Common myeloid progenitor, CD34-positive (primary cell): ENCODE results near the gene PDE4D.

Experiments used
- CTCF ChIA-PET: fragments of 350-600 bp; sonication (Branson Sonifier 250); formaldehyde crosslinking; loops from one replicate; lab custom pipeline; 2021; ENCODE audit warnings: antibody characterized with exemption; lab: Charles Lee
- POLR2A ChIA-PET: fragments of 350-600 bp; sonication (Branson Sonifier 250); formaldehyde crosslinking; loops from one replicate; lab custom pipeline; 2021; ENCODE audit warnings: antibody characterized with exemption; lab: Charles Lee
- DNase-seq, 3 donors: peaks; one replicate each; pipeline versions ENCODE4 v3.0.0 to v3.0.0-alpha.2; 2013
- H3K27ac ChIP-seq, 2 experiments: 1 replicate in 1 of 2; 2 replicates in 1 of 2; pipeline ENCODE4 v1.7.0; 2013; ENCODE audit warnings: inconsistent platforms in 2 of 2, low read length in 2 of 2, mild to moderate bottlenecking in 2 of 2, low read depth in 1 of 2, moderate library complexity in 1 of 2; ENCODE audit not compliant: severe bottlenecking in 2 of 2, insufficient read depth in 1 of 2, poor library complexity in 1 of 2
- H3K27me3 ChIP-seq, 5 experiments: replicated peaks in 2 of 5; 1 replicate in 3 of 5; 2 replicates in 2 of 5; pipeline versions ENCODE4 v1.6.1 to v1.7.0; 2013; ENCODE audit warnings: low read length in 4 of 5, mild to moderate bottlenecking in 2 of 5, moderate library complexity in 2 of 5, inconsistent platforms in 1 of 5; ENCODE audit not compliant: insufficient read depth in 5 of 5, control insufficient read depth in 4 of 5
- H3K36me3 ChIP-seq, 4 experiments: 1 replicate in 2 of 4; 2 replicates in 2 of 4; pipeline versions ENCODE4 v1.6.1 to v1.7.0; 2013; ENCODE audit warnings: low read length in 3 of 4, control low read depth in 1 of 4, mild to moderate bottlenecking in 1 of 4; ENCODE audit not compliant: control insufficient read depth in 4 of 4, insufficient read depth in 4 of 4
- H3K4me1 ChIP-seq, 4 experiments: 1 replicate in 3 of 4; 2 replicates in 1 of 4; pipeline versions ENCODE4 v1.6.1 to v1.7.1; 2013; ENCODE audit warnings: low read length in 3 of 4, mild to moderate bottlenecking in 3 of 4, control low read depth in 1 of 4, inconsistent platforms in 1 of 4, moderate library complexity in 1 of 4; ENCODE audit not compliant: control insufficient read depth in 4 of 4, insufficient read depth in 4 of 4; ENCODE audit errors: control extremely low read depth in 1 of 4
- H3K4me3 ChIP-seq, 7 experiments: 1 replicate in 4 of 7; 2 replicates in 3 of 7; pipeline versions ENCODE4 v1.5.1 to v1.7.0; 2013; ENCODE audit warnings: mild to moderate bottlenecking in 7 of 7, low read length in 6 of 7, moderate library complexity in 6 of 7, inconsistent platforms in 2 of 7, low read depth in 2 of 7, control low read depth in 1 of 7; ENCODE audit not compliant: insufficient read depth in 4 of 7, control insufficient read depth in 1 of 7; ENCODE audit errors: extremely low read depth in 1 of 7
- H3K9me3 ChIP-seq, 5 experiments: 1 replicate in 4 of 5; 2 replicates in 1 of 5; pipeline versions ENCODE4 v1.6.1 to v1.7.1; 2013; ENCODE audit warnings: low read length in 4 of 5, mild to moderate bottlenecking in 2 of 5, inconsistent platforms in 1 of 5, low read depth in 1 of 5, moderate library complexity in 1 of 5; ENCODE audit not compliant: control insufficient read depth in 4 of 5, insufficient read depth in 2 of 5; ENCODE audit errors: control extremely low read depth in 1 of 5
- WGBS: methylation state at CpG from one replicate; pipeline ENCODE4 v1.1.5; 2013; ENCODE audit not compliant: insufficient coverage; 5-methylcytosine and 5-hydroxymethylcytosine counted together

PDE4D gene

DNA sequence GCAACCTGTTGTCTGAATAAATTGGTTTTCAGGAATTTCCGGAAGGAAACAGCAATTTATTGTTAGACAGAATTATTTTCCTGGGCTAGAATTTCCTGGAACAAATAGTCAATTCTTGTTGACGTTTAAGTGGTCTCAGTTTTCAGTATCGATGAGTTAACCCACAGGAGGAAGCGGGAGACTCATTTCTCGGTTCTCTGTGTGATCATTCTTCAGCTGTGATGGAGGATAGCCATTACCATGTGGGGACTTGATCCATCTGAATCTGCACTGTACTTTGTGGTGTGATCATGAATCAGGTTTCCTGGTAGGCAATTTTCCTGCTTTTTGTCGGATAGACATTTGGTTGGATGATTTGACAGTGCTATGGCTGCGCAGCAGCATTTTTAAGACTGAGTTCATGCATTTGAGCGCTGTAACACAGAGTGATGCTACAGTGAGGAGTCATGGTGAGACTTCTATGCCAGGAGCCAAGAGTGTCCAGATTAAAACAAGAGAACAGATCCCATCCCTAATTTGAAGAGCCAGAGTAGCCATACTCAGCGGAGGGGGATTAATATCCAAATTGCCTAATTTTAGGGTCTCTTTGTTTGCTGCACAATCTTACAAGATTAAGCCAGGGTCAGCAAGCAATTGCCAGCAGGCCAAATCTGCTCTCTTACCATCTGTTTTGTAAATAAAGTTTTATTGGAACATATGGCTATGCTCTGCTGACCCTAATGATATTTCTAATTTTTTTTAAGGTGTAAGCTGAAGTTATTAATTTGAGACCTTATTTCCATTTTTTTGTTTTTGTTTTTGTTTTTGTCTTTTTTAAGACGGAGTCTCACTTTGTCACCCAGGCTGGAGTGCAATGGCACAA, 954.7 kb downstream of the PDE4D start:
- H3K4me3 ChIP-seq, result no peak overlapping the region
- H3K27ac ChIP-seq, result no peak overlapping the region
- ChIA-PET CTCF (no interaction called here), POLR2A (no interaction called here)
- H3K36me3 ChIP-seq, result no peaks in the 10 kb centered on the region
- no peaks in the 10 kb centered on the region for H3K27me3 ChIP-seq
- DNase-seq, result no peak
- peaks cover 0 to 8% (median 2%) of the 10 kb centered on the region in 5 experiments for H3K9me3 ChIP-seq
- 98% methylated on average over 9 of the region's 10 CpGs for WGBS
- no peaks in the 10 kb centered on the region for H3K4me1 ChIP-seq

DNA sequence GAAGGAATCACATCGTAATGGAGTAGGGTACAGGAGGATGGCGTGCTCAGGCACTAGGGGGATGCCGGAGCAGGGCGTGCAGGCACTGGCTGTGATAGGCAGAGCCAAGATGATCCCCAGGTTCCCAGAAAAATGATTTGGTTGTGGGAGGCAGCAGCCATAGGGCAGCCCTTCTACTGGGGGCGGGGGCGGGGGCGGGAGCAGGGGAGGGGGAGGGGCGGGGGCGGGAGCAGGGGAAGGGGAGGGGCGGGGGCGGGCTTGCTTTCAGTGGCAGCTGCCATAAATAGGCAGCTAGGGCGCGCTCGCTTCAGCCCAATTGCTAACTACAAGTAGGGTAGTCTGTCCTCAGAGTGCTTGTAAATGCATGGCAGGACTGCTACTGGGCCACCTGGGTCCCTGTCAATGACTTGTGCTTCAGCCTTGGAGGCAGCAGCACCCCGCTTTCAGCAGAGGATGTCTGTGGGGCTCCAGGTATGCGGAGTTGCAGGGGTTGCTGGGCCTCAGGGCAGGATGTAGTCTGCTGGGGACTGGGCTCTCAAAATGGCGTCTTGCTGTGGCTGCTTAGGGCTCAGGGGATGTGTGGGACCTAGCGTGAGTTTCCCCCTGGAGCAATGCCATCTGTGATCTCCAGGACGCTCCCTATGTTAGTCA, 956.4 kb downstream of the PDE4D start:
- no peaks in the 10 kb centered on the region for H3K36me3 ChIP-seq
- CTCF ChIA-PET, result no interaction called here
- H3K4me1 ChIP-seq, result no peaks in the 10 kb centered on the region
- H3K4me3 ChIP-seq, result no peak overlapping the region
- peaks cover 0 to 3% (median 0%) of the 10 kb centered on the region in 5 experiments for H3K27me3 ChIP-seq
- DNase-seq, result no peak
- WGBS, result 95% methylated on average over 9 of the region's 19 CpGs
- no peak overlapping the region for H3K27ac ChIP-seq
- POLR2A ChIA-PET, result no interaction called here
- no peaks in the 10 kb centered on the region for H3K9me3 ChIP-seq

DNA sequence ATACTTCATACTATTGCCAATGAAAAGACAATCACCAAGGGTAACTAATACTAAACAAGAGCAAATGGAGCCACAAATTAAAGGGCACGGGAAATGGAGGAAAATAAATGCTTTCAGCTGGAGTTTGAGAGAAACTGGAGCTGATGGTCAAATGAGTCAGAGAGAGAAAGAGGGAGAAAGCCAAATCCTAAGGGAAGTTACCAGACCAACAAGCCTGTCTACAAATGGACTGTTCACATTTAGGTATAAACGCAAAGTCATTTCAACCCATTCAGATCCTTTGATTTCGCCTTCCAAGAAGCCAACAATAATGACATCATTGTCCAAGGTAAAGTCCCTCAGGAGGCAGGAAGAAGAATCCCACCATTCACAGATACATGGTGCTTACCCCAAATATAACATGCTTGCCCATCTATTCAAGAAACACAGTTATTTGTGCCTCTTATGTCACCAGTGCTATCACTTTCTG, 958.9 kb downstream of the PDE4D start:
- H3K4me3 ChIP-seq, result no peak overlapping the region
- ChIA-PET CTCF (no interaction called here), POLR2A (no interaction called here)
- H3K36me3 ChIP-seq, result no peaks in the 10 kb centered on the region
- H3K9me3 ChIP-seq, result no peaks in the 10 kb centered on the region
- peaks cover 0 to 3% (median 0%) of the 10 kb centered on the region in 5 experiments for H3K27me3 ChIP-seq
- H3K27ac ChIP-seq, result no peak overlapping the region
- WGBS, result 100% methylated on average over 1 of the region's 3 CpGs
- no peak for DNase-seq
- H3K4me1 ChIP-seq, result no peaks in the 10 kb centered on the region

DNA sequence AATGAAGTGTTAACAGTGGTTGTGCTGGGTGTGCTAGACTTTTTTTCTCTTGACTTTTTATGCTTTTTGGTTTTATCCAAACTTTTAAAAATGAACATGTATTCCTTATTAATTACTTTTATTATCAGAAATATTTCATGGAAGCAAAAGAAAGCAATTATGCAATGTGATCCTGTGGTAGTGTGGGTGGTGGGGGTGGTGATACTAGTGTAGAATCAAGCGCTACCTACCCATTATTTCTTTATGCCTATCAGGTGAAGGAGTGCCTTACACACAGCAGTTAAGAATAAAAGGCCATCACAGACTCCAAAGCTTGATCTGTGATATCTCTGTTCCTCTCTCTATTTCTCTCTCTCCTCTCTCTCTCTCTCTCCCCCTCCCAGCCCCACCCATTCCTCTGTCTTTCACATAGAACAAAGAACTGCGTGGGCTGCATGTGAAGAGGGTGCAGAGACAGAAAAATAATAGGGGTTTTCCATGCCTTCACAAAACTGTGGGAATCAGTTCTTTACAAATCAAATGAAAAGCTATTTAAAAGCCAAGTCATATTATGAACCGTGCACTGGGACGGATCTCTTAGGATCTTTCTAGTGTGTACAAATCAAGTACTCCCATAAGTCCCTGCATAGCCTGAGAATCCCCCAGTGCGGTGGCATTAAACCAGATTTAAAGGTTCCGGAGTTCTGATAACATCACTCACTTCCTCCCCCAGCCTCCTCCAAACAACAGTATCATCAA, 959.5 kb downstream of the PDE4D start:
- Histone ChIP-seq H3K27ac (no peak overlapping the region), H3K36me3 (no peaks in the 10 kb centered on the region), H3K4me3 (no peak overlapping the region), H3K9me3 (no peaks in the 10 kb centered on the region), H3K27me3 (peaks cover 0 to 3% (median 0%) of the 10 kb centered on the region in 5 experiments), H3K4me1 (no peaks in the 10 kb centered on the region)
- ChIA-PET CTCF (no interaction called here), POLR2A (no interaction called here)
- WGBS, result 57% methylated on average over 3 of the region's 6 CpGs
- DNase-seq, result peak in 2 of 3 donors; percentile 20 to 22

DNA sequence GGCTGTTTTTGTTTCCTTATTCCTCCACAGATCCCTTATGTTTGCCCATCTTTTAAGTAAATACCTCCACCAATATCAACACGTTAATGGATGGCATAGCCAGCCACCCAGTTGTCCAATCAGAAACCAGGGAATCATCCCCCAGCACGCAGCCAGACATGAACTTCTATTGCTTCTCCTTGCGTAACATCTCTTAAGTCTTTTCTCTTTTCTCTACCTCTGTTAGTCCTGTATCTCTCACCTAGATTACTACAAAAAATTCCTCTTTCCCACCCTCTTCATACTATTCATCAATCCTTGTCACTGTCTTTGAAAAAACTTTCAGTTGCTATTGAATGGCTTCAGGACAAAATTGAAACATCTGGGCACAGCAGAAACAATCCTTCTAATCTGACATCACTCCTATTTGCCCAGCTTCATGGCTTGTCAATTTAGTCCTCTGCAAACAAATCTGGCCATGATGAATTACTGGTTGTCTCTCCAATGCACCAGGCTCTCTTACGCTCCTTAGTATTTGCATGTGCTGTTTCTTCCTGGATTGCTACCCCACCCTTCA, 961.4 kb downstream of the PDE4D start:
- ChIA-PET POLR2A (no interaction called here), CTCF (no interaction called here)
- WGBS, result 96% methylated on average over 3 of the region's 4 CpGs
- Histone ChIP-seq H3K36me3 (no peaks in the 10 kb centered on the region), H3K4me3 (no peak overlapping the region), H3K4me1 (no peaks in the 10 kb centered on the region), H3K9me3 (no peaks in the 10 kb centered on the region), H3K27ac (no peak overlapping the region), H3K27me3 (peaks cover 0 to 3% (median 0%) of the 10 kb centered on the region in 5 experiments)
- DNase-seq, result no peak

DNA sequence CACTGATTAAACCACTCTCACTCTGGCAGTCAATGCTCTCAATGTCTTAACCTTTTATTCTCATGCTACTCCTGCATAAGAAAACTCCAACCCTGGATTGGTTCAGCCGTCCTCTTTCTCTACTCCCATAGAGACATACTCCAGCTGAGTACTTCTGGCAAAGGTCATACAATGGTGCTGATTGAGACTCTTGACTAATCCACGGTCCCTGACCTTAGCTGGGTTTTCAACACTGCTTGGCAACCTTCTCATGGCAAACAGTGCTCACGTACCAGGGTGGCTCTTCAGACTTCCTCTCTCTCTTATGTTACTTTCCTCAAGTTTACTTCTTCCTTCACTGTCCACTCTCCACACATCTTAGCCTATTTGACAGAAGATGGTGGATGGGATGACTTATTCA, 963.0 kb downstream of the PDE4D start:
- Histone ChIP-seq H3K4me1 (peaks cover 0 to 5% (median 0%) of the 10 kb centered on the region in 4 experiments), H3K27me3 (peaks cover 0 to 3% (median 0%) of the 10 kb centered on the region in 5 experiments), H3K27ac (no peak overlapping the region), H3K36me3 (no peaks in the 10 kb centered on the region), H3K9me3 (no peaks in the 10 kb centered on the region), H3K4me3 (no peak overlapping the region)
- 100% methylated on average over 2 of the region's 3 CpGs for WGBS
- no peak for DNase-seq
- ChIA-PET CTCF (no interaction called here), POLR2A (no interaction called here)
